Mesothelial cell of epicardium (in vitro differentiated cells): Measurements from ENCODE around the gene SYNGR2. TPM values are rescaled to one million over a fixed set of nuclear protein-coding genes. Genes with fewer than 3 reads are reported as not detected.

ENCODE experiments used
- DNase-seq, 2 experiments: peaks; one replicate each; pipeline ENCODE4 v3.0.0; 2021; ENCODE audit warnings: low spot score in 2 of 2; ENCODE audit not compliant: unreplicated experiment in 2 of 2
- H3K27ac Mint-ChIP-seq: 2 replicates; pipeline ENCODE4 v1.8.0; 2021; ENCODE audit warnings: mixed read lengths
- H3K27me3 Mint-ChIP-seq: 2 replicates; pipeline ENCODE4 v1.8.0; 2021; ENCODE audit warnings: low read depth, mixed read lengths
- H3K36me3 Mint-ChIP-seq: 2 replicates; pipeline ENCODE4 v1.8.0; 2021; ENCODE audit warnings: mixed read lengths
- H3K4me1 Mint-ChIP-seq: 2 replicates; pipeline ENCODE4 v1.8.0; 2021; ENCODE audit warnings: mixed read lengths
- H3K4me3 Mint-ChIP-seq: 2 replicates; pipeline ENCODE4 v1.8.0; 2021; ENCODE audit warnings: mild to moderate bottlenecking, moderate library complexity, mixed read lengths
- H3K9me3 Mint-ChIP-seq: 2 replicates; pipeline ENCODE4 v1.8.0; 2021; ENCODE audit warnings: mixed read lengths
- total RNA-seq: library from RNA; stranded (reverse); gene quantifications from 3 replicates; pipeline ENCODE4 v1.2.1, GENCODE V29; 2021
- TF ChIP-seq, protein P1 (sequence below): fragments of 200-600 bp; sonication (generic); IDR thresholded peaks from one replicate; pipeline ENCODE4 v1.5.0; 2021; ENCODE audit warnings: antibody characterized with exemption; ENCODE audit not compliant: unreplicated experiment

Gene SYNGR2
- total RNA-seq, 1 donor from 2014 or later = 52.0 TPM

DNA sequence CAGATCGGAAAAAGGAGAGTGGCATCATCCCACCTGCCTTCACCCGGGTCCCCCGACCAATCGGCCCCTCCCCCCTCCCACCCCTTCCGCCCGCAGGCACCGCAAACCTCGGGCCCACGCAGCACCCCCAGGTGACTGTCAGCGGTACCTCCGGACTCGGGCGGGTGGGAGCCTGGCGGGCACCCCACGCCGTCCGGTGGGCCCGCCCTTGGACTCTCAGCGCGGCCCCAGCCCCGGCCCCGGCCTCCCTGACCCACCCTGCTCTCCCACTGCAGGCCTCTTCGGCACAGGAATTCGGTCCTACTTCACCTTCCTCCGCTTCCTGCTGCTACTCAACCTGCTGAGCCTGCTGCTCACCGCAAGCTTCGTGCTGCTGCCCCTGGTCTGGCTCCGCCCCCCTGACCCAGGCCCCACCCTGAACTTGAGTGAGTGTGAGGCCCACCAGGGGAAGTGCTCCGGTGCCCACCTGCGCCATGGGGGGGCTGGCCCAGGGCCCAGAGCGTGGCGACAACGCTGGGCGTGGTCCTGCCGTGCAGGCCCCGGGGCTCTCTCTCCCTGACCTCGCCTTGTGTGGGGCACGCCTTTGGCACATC, 36.2 kb upstream of the SYNGR2 start:
- DNase-seq = no peak
- H3K36me3 Mint-ChIP-seq = no peaks in the 10 kb centered on the region
- no peaks in the 10 kb centered on the region for H3K9me3 Mint-ChIP-seq
- peaks cover 7% of the 10 kb centered on the region for H3K27me3 Mint-ChIP-seq
- no peak overlapping the region for H3K27ac Mint-ChIP-seq
- peak overlapping the region; percentile 56 for H3K4me3 Mint-ChIP-seq
- TF ChIP-seq, protein P1, sequence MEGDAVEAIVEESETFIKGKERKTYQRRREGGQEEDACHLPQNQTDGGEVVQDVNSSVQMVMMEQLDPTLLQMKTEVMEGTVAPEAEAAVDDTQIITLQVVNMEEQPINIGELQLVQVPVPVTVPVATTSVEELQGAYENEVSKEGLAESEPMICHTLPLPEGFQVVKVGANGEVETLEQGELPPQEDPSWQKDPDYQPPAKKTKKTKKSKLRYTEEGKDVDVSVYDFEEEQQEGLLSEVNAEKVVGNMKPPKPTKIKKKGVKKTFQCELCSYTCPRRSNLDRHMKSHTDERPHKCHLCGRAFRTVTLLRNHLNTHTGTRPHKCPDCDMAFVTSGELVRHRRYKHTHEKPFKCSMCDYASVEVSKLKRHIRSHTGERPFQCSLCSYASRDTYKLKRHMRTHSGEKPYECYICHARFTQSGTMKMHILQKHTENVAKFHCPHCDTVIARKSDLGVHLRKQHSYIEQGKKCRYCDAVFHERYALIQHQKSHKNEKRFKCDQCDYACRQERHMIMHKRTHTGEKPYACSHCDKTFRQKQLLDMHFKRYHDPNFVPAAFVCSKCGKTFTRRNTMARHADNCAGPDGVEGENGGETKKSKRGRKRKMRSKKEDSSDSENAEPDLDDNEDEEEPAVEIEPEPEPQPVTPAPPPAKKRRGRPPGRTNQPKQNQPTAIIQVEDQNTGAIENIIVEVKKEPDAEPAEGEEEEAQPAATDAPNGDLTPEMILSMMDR = no peak
- H3K4me1 Mint-ChIP-seq = peaks cover 20% of the 10 kb centered on the region

DNA sequence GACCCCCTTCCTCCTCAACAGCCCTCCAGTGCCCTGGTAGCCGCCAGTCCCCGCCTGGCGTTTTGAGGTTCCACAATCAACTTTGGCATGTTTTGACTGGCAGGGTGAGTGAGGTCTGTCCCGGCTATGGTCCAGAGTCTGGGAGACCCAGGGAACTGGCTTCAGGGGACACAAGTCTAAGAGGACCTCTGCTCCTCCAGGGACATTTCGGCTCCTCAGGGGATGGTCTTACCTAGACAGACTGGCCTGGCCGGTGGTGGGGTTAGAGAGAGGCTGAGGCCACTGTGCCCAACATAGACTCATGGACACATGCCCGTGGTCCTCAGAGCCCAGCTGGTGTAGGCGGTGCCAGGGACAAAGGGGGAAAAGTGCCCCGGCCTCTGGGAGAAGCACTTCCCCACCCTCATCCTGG, 35.6 kb upstream of the SYNGR2 start:
- Mint-ChIP-seq H3K9me3 (no peaks in the 10 kb centered on the region), H3K36me3 (no peaks in the 10 kb centered on the region), H3K27ac (no peak overlapping the region), H3K4me1 (peaks cover 14% of the 10 kb centered on the region), H3K4me3 (peak overlapping the region; percentile 56), H3K27me3 (peaks cover 7% of the 10 kb centered on the region)
- no peak for DNase-seq
- TF ChIP-seq, protein P1 = no peak

DNA sequence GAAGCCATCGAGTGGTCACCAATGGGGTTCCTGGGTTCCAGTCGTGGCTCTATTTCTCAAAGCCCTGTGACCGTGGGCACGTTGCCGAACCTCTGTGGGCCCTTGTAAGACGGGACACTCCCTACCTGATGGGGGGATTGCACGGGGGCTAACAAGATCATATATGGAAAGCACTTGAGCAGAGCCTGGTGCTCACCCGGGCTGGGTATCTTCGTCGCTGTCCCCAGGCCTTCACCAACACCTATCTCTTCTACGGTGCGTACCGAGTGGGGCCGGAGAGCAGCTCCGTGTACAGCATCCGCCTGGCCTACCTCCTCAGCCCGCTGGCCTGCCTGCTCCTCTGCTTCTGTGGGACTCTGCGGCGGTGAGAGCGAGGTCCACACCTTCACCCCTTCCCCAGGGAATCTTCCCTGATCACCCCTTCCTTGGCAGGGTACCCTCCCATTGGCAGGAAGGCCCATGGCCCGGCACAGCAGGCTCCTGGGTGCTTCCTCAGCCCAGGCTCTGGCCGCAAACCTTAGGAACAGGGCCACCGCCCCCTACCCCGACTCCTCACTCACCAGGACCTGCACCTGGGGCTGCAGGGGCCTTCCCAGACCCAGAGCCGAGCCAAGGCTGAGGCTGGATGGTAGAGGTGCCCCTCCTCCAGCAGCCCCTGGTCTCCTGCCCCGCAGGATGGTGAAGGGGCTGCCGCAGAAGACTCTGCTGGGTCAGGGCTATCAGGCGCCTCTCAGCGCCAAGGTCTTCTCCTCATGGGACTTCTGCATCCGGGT, 35.0 kb upstream of the SYNGR2 start:
- Mint-ChIP-seq H3K4me1 (peaks cover 13% of the 10 kb centered on the region), H3K27me3 (peaks cover 7% of the 10 kb centered on the region), H3K9me3 (no peaks in the 10 kb centered on the region), H3K4me3 (no peak overlapping the region), H3K36me3 (no peaks in the 10 kb centered on the region), H3K27ac (no peak overlapping the region)
- DNase-seq = no peak
- TF ChIP-seq, protein P1 = no peak

DNA sequence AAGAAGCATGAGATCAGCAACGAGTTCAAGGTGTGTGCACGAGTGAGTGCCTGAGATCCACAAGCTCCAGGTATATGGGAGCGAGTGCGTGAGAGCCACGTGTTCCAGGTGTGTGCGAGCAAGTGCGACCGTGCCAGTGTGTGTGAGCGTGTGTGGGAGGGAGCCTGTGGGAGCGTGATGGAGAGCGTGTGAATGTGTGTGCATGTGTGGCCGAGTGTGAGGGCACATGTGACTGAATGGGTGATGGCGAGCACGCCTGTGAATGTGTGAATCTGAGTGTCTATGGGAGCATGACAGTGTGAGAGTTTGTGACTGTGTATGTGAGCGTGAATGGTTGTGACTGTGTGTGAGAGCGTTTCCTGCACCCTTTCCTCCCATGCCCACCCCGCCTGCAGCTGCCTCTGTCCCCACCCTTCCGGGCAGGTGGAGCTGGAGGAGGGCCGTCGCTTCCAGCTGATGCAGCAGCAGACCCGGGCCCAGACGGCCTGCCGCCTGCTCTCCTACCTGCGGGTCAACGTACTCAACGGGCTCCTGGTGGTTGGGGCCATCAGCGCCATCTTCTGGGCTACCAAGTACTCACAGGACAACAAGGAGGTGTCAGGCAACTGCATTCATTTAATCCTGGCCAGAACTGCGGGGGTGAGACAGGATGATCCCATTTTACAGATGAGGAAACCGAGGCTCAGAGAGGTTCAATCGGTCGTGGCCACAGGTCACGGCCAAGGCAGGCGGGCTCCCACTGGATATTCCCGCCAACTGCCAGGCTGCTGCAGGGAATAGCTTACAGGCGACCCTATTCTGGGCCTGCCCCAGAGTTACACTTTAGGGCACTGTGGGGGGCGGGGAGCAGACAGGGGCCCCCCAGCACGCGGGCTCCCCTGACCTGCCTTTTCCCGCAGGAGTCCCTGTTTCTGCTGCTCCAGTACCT, 34.1 kb upstream of the SYNGR2 start:
- DNase-seq = no peak
- H3K9me3 Mint-ChIP-seq = no peaks in the 10 kb centered on the region
- H3K27me3 Mint-ChIP-seq = peaks cover 7% of the 10 kb centered on the region
- TF ChIP-seq, protein P1 = peak; percentile 21
- no peak overlapping the region for H3K4me3 Mint-ChIP-seq
- H3K27ac Mint-ChIP-seq = no peak overlapping the region
- peaks cover 9% of the 10 kb centered on the region for H3K4me1 Mint-ChIP-seq
- H3K36me3 Mint-ChIP-seq = no peaks in the 10 kb centered on the region

DNA sequence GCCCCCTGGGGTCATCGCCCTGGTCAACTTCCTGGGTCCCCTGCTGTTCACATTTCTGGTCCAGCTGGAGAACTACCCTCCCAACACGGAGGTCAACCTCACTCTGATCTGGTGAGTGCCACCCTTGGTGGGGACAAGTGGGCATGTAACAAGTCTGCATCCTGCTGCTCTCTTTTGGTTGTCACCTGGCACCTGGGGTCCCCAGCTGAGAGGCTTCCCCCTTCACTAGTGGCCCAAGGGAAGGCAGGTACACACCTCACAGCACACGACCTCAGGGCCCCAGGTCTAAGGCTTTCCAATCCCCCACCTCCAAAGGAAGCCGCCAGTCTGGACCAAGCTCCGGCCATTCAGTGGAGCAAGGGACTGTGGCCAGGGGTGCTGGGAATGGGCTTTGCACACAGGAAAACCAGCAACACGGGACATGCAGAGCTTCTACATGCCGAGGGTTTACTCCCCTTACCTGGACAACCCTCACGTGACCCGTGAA, 33.4 kb upstream of the SYNGR2 start:
- TF ChIP-seq, protein P1 = no peak
- Mint-ChIP-seq H3K36me3 (no peaks in the 10 kb centered on the region), H3K9me3 (no peaks in the 10 kb centered on the region), H3K27ac (no peak overlapping the region), H3K4me3 (no peak overlapping the region), H3K27me3 (peaks cover 7% of the 10 kb centered on the region), H3K4me1 (peaks cover 10% of the 10 kb centered on the region)
- DNase-seq = no peak
